ENCODE data around the gene PCDHA8.
"Not testable (repeated sequence)": the region's sequence is repeated elsewhere in the genome, so short reads cannot be mapped to it uniquely, and the experiment has no call there.

The PCDHA8 gene, protein sequence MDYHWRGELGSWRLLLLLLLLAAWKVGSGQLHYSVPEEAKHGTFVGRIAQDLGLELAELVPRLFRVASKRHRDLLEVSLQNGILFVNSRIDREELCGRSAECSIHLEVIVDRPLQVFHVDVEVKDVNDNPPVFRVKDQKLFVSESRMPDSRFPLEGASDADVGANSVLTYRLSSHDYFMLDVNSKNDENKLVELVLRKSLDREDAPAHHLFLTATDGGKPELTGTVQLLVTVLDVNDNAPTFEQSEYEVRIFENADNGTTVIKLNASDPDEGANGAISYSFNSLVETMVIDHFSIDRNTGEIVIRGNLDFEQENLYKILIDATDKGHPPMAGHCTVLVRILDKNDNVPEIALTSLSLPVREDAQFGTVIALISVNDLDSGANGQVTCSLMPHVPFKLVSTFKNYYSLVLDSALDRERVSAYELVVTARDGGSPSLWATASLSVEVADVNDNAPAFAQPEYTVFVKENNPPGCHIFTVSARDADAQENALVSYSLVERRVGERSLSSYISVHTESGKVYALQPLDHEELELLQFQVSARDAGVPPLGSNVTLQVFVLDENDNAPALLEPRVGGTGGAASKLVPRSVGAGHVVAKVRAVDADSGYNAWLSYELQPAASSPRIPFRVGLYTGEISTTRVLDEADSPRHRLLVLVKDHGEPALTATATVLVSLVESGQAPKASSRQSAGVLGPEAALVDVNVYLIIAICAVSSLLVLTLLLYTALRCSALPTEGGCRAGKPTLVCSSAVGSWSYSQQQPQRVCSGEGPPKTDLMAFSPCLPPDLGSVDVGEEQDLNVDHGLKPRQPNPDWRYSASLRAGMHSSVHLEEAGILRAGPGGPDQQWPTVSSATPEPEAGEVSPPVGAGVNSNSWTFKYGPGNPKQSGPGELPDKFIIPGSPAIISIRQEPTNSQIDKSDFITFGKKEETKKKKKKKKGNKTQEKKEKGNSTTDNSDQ

DNA sequence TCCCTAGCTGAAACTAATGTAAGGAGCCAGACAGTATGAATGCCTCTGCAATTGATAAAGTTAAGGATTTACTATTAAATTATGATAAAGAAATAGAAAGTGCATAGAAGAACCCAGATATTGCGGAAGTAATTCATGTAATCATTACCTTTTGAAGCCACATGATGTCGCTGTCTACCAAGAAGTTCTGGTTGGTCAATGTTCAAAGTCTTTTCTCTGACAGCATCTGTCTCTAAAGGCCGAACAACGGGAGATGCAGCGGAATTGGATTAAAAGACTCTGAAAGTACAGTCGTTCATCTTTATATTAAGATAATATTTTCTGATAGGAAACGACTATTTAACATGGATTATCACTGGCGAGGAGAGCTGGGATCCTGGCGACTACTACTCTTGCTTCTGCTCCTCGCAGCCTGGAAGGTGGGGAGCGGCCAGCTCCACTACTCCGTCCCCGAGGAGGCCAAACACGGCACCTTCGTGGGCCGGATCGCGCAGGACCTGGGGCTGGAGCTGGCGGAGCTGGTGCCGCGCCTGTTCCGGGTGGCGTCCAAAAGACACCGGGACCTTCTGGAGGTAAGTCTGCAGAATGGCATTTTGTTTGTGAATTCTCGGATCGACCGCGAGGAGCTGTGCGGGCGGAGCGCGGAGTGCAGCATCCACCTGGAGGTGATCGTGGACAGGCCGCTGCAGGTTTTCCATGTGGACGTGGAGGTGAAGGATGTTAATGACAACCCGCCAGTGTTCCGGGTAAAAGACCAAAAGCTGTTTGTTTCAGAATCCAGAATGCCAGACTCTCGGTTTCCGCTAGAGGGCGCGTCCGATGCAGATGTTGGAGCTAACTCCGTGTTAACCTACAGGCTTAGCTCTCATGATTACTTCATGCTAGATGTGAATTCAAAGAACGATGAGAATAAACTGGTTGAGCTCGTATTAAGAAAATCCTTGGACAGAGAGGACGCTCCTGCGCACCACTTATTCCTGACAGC is at the start of gene PCDHA8:
Gene PCDHA8, plus strand, starts transcription at position 210 of the 985 bp plus-strand sequence. Its CDS starts 135 bp downstream, at position 345.
- DNase-seq (ENCODE audit: low read depth in 2 of 2) = peak in 1 of 2 donors; percentile 9

DNA sequence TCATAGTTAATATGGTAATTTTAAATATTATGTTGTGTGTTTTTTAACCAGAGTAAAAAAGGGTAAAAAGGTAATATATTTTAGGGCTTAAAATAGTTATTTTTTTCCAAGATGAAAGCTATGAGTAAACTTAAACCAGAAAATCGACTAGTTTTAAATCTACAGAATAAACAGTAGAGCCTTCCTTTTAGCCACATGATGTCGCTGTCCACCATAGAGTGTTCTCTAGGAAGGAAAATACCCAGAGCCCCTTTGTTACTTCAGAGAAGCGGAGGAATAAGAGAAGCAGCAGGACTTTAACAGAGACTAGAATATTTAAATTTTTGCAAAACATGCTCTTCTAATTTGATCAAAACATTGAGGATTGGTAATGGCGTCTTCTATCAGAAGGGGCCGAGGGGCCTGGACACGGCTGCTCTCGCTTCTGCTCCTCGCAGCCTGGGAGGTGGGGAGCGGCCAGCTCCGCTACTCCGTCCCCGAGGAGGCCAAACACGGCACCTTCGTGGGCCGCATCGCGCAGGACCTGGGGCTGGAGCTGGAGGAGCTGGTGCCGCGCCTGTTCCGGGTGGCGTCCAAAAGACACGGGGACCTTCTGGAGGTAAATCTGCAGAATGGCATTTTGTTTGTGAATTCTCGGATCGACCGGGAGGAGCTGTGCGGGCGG is 46.3 kb upstream of the PCDHA8 start, which contains the start of gene PCDHA2:
Gene PCDHA2, plus strand, starts transcription at position 258 of the 664 bp plus-strand sequence.
- DNase-seq (ENCODE audit: low read depth in 2 of 2) = no peak

- no peak for DNase-seq (ENCODE audit: low read depth in 2 of 2)
Measured at GRCh38 chr5:140795259-140795641, 45.7 kb upstream of the PCDHA8 start.

- DNase-seq (ENCODE audit: low read depth in 2 of 2) = not testable (repeated sequence)
Measured at GRCh38 chr5:140796072-140796717, 44.8 kb upstream of the PCDHA8 start.

DNA sequence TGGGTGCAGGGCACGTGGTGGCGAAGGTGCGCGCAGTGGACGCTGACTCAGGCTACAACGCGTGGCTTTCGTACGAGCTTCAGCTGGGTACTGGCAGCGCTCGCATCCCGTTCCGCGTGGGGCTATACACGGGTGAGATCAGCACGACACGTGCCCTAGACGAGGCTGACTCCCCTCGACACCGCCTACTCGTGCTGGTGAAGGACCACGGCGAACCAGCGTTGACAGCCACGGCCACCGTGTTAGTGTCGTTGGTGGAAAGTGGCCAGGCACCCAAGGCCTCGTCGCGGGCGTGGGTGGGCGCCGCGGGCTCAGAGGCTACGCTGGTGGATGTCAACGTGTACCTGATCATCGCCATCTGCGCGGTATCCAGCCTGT is 44.3 kb upstream of the PCDHA8 start:
- DNase-seq (ENCODE audit: low read depth in 2 of 2) = no peak

DNA sequence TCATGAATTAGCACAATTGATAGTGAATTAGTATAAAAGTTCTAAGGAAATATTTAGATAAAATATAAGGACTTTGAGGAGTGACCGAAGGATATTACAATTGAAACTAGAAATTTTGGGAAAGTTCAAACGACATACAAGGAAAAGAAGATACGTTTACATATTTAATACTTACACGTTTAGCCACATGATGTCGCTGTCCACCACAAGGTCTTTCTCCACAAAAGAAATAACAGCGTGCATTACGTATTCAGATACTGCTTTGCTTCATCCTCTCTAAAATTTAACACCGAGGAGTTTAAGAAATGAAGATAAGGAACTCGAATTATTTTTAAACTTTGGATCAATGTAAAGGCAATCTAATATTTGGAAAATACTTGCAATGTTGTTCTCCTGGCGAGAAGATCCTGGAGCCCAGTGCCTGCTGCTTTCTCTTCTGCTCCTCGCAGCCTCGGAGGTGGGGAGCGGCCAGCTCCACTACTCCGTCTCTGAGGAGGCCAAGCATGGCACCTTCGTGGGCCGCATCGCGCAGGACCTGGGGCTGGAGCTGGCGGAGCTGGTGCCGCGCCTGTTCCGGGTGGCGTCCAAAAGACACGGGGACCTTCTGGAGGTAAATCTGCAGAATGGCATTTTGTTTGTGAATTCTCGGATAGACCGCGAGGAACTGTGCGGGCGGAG is 40.0 kb upstream of the PCDHA8 start, which contains the start of gene PCDHA3:
Gene PCDHA3, plus strand, starts transcription at position 242 of the 678 bp plus-strand sequence.
- DNase-seq (ENCODE audit: low read depth in 2 of 2) = no peak

- no peak for DNase-seq (ENCODE audit: low read depth in 2 of 2)
Measured at GRCh38 chr5:140801494-140801841, 39.5 kb upstream of the PCDHA8 start.

- not testable (repeated sequence) for DNase-seq (ENCODE audit: low read depth in 2 of 2)
Measured at GRCh38 chr5:140802381-140802780, 38.6 kb upstream of the PCDHA8 start.

DNA sequence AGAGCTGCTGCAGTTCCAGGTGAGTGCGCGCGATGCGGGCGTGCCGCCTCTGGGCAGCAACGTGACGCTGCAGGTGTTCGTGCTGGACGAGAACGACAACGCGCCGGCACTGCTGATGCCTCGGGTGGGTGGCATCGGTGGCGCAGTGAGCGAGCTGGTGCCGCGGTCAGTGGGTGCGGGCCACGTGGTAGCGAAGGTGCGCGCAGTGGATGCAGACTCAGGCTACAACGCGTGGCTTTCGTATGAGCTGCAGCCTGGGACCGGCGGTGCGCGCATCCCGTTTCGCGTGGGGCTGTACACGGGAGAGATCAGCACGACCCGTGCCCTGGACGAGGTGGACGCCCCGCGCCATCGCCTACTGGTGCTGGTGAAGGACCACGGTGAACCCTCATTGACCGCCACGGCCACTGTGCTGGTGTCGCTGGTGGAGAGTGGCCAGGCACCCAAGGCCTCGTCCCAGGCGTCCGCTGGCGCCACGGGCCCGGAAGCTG is 38.2 kb upstream of the PCDHA8 start:
- no peak for DNase-seq (ENCODE audit: low read depth in 2 of 2)

DNA sequence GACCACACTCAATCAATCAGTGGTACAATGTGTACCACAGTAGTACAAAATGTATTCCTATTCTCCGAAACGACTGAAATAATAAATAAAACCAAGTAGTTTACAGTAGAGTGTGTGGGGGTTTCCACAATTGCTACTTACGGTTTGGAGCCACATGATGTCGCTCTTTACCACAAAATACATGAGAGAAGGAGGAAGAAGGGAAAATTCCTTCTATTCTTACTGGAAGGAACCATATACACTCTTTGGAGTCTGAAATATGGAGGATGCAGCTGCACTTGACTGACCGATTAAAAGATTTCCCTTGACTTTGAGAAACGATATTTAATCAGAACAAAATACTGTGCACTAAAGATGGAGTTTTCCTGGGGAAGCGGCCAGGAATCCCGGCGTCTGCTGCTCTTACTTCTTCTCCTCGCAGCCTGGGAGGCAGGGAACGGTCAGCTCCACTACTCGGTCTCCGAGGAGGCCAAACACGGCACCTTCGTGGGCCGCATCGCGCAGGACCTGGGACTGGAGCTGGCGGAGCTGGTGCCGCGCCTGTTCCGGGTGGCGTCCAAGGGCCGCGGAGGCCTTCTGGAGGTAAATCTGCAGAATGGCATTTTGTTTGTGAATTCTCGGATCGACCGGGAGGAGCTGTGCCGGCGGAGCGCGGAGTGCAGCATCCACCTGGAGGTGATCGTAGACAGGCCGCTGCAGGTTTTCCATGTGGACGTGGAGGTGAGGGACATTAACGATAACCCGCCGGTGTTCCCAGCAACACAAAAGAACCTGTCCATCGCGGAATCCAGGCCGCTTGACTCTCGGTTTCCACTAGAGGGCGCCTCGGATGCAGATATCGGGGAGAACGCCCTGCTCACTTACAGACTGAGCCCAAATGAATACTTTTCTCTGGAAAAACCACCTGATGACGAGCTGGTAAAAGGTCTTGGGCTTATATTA is 33.9 kb upstream of the PCDHA8 start, which contains the start of gene PCDHA4:
Gene PCDHA4, plus strand, starts transcription at position 235 of the 942 bp plus-strand sequence.
- DNase-seq (ENCODE audit: low read depth in 2 of 2) = no peak

GRCh38 chr5:140808241-140808888 is 32.6 kb upstream of the PCDHA8 start:
- not testable (repeated sequence) for DNase-seq (ENCODE audit: low read depth in 2 of 2)

DNA sequence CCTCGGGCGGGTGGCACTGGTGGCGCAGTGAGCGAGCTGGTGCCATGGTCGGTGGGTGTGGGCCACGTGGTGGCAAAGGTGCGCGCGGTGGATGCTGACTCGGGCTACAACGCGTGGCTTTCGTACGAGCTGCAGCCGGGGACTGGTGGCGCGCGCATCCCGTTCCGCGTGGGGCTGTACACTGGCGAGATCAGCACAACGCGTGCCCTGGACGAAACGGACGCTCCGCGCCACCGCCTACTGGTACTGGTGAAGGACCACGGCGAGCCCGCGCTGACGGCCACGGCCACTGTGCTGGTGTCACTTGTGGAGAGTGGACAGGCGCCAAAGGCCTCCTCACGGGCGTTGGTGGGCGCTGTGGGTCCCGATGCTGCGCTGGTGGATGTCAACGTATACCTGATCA is 32.1 kb upstream of the PCDHA8 start:
- no peak for DNase-seq (ENCODE audit: low read depth in 2 of 2)

- DNase-seq (ENCODE audit: low read depth in 2 of 2) = peak; percentile 23 to 24
Measured at GRCh38 chr5:140821375-140822280, 19.4 kb upstream of the PCDHA8 start, which contains the start of gene PCDHA5. PCDHA5 (plus strand) TSS chr5:140821613.

GRCh38 chr5:140822281-140822629 is 18.7 kb upstream of the PCDHA8 start:
- DNase-seq (ENCODE audit: low read depth in 2 of 2) = no peak

DNA sequence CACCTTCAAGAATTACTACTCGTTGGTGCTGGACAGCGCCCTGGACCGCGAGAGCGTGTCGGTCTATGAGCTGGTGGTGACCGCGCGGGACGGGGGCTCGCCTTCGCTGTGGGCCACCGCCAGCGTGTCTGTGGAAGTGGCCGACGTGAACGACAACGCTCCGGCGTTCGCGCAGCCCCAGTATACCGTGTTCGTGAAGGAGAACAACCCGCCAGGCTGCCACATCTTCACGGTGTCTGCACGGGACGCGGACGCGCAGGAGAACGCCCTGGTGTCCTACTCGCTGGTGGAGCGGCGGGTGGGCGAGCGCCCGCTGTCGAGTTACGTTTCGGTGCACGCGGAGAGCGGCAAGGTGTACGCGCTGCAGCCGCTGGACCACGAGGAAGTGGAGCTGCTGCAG is 18.0 kb upstream of the PCDHA8 start:
- not testable (repeated sequence) for DNase-seq (ENCODE audit: low read depth in 2 of 2)

DNA sequence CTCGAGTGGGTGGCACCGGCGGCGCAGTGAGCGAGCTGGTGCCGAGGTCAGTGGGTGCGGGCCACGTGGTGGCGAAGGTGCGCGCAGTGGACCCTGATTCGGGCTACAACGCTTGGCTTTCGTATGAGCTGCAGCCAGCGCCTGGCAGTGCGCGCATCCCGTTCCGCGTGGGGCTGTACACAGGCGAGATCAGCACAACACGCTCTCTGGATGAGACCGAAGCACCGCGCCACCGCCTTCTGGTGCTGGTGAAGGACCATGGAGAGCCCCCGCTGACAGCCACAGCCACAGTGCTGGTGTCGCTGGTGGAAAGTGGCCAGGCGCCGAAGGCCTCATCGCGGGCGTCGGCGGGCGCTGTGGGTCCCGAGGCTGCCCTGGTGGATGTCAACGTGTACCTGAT is 17.5 kb upstream of the PCDHA8 start:
- no peak for DNase-seq (ENCODE audit: low read depth in 2 of 2)

All from stimulated activated CD8-positive, alpha-beta memory T cell treated with anti-CD3 and anti-CD28 coated beads, Interleukin-2, amount 100 ng/mL, for 48 hours (primary cell).